SK-N-SH (cell line): ENCODE results near the gene FKBP2. TPM values are rescaled to one million over a fixed set of nuclear protein-coding genes. Genes with fewer than 3 reads are reported as not detected.
A peak's percentile ranks its signal among the peaks of the same experiment; 100 is the strongest.

ENCODE experiments used
- CTCF ChIA-PET: fragments of 300-600, 350-600 bp; formaldehyde crosslinking; extraction: SDS; loops from one replicate; lab custom pipeline; 2021; lab: Yijun Ruan, JAX
- POLR2A ChIA-PET: fragments of 350-600 bp; sonication (Branson Sonifier 250); formaldehyde crosslinking; extraction: SDS; loops from one replicate; lab custom pipeline; 2020; ENCODE audit warnings: antibody characterized with exemption, inconsistent platforms; lab: Yijun Ruan, JAX
- DNase-seq: peaks from one replicate; pipeline ENCODE4 v3.0.0; 2012
- H2AFZ ChIP-seq: fragments of 200-600 bp; sonication (generic); 2 replicates; pipeline ENCODE4 v1.8.1; 2016; ENCODE audit warnings: antibody characterized with exemption, mild to moderate bottlenecking, low read depth
- H3F3A ChIP-seq: fragments of 200-600 bp; sonication (generic); replicated peaks from 2 replicates; pipeline ENCODE3; 2016; ENCODE audit warnings: antibody characterized with exemption, mild to moderate bottlenecking; ENCODE audit not compliant: insufficient read depth
- H3K27ac ChIP-seq, 2 experiments: fragments of 200-500 bp in 1 of 2; fragments of 200-600 bp in 1 of 2; sonication (Bioruptor generic) in 1 of 2; sonication (generic), shearing (Covaris generic) in 1 of 2; 2 replicates each; pipeline versions ENCODE4 v1.5.1 to v1.6.1; 2014 to 2016; ENCODE audit warnings: low read depth in 2 of 2, inconsistent platforms in 1 of 2, low read length in 1 of 2, mild to moderate bottlenecking in 1 of 2, mixed read lengths in 1 of 2
- H3K27me3 ChIP-seq: fragments of 200-600 bp; sonication (generic), shearing (Covaris generic); 2 replicates; pipeline ENCODE4 v1.6.1; 2016; ENCODE audit warnings: mixed run types; ENCODE audit not compliant: insufficient read depth
- H3K36me3 ChIP-seq, 2 experiments: fragments of 200-500 bp in 1 of 2; fragments of 200-600 bp in 1 of 2; sonication (Bioruptor generic) in 1 of 2; sonication (generic) in 1 of 2; replicated peaks in 1 of 2; 2 replicates each; pipeline versions ENCODE3 to v1.5.1; 2014 to 2016; ENCODE audit warnings: low read length in 1 of 2, mild to moderate bottlenecking in 1 of 2; ENCODE audit not compliant: insufficient read depth in 2 of 2, control insufficient read depth in 1 of 2
- H3K4me1 ChIP-seq, 2 experiments: fragments of 200-500 bp in 1 of 2; fragments of 200-600 bp in 1 of 2; sonication (Bioruptor generic) in 1 of 2; sonication (generic), shearing (Covaris generic) in 1 of 2; 2 replicates each; pipeline versions ENCODE4 v1.5.1 to v1.6.1; 2014 to 2016; ENCODE audit warnings: low read depth in 1 of 2, low read length in 1 of 2, mixed run types in 1 of 2; ENCODE audit not compliant: insufficient read depth in 2 of 2, control insufficient read depth in 1 of 2
- H3K4me2 ChIP-seq: fragments of 200-600 bp; sonication (generic), shearing (Covaris generic); 2 replicates; pipeline ENCODE4 v1.6.1; 2017; ENCODE audit warnings: mixed run types
- H3K4me3 ChIP-seq, 2 experiments: fragments of 200-500 bp in 1 of 2; fragments of 200-600 bp in 1 of 2; sonication (Bioruptor generic) in 1 of 2; sonication (generic), shearing (Covaris generic) in 1 of 2; 2 replicates each; pipeline versions ENCODE4 v1.5.1 to v1.8.1; 2014 to 2016; ENCODE audit warnings: low read depth in 2 of 2, inconsistent platforms in 1 of 2, low read length in 1 of 2, mild to moderate bottlenecking in 1 of 2, mixed read lengths in 1 of 2, moderate library complexity in 1 of 2
- H3K79me2 ChIP-seq: fragments of 200-600 bp; sonication (generic); 2 replicates; pipeline ENCODE4 v1.8.1; 2017; ENCODE audit warnings: mild to moderate bottlenecking; ENCODE audit not compliant: insufficient read depth
- H3K9ac ChIP-seq: fragments of 200-600 bp; sonication (generic); 2 replicates; pipeline ENCODE4 v1.6.1; 2017; ENCODE audit warnings: mixed run types
- H3K9me2 ChIP-seq: fragments of 200-600 bp; sonication (generic); 2 replicates; pipeline ENCODE4 v1.6.1; 2017; ENCODE audit warnings: mixed run types
- H3K9me3 ChIP-seq: fragments of 200-600 bp; sonication (generic); 2 replicates; pipeline ENCODE4 v1.6.1; 2017; ENCODE audit warnings: mixed run types, mild to moderate bottlenecking, moderate library complexity
- H4K20me1 ChIP-seq: fragments of 200-600 bp; sonication (generic); 2 replicates; pipeline ENCODE4 v1.6.1; 2017; ENCODE audit warnings: mild to moderate bottlenecking, mixed run types; ENCODE audit not compliant: insufficient read depth
- CHD2 ChIP-seq: fragments of 150-350 bp; IDR thresholded peaks from 2 replicates; pipeline ENCODE4 v1.6.1; 2018; ENCODE audit warnings: low read length; ENCODE audit not compliant: partially characterized antibody
- FOSL2 ChIP-seq: IDR thresholded peaks from 2 replicates; pipeline ENCODE4 v1.4.0; 2012; ENCODE audit warnings: low read depth, mild to moderate bottlenecking, moderate library complexity, borderline replicate concordance
- FOXJ3 ChIP-seq: sonication (generic); formaldehyde crosslinking; IDR thresholded peaks from 2 replicates; pipeline ENCODE4 v1.5.1; 2020; ENCODE audit warnings: mild to moderate bottlenecking, missing genetic modification reagents
- MXI1 ChIP-seq: IDR thresholded peaks from 2 replicates; pipeline ENCODE4 v1.6.1; 2012; ENCODE audit warnings: mild to moderate bottlenecking, low read depth, low read length, improper control_type of control experiment
- NFIC ChIP-seq: IDR thresholded peaks from 2 replicates; pipeline ENCODE4 v1.4.0; 2012; ENCODE audit warnings: borderline replicate concordance
- POLR2AphosphoS5 ChIP-seq: IDR thresholded peaks from 2 replicates; pipeline ENCODE4 v1.6.1; 2012; ENCODE audit warnings: low read depth, low read length
- RAD21 ChIP-seq: IDR thresholded peaks from 2 replicates; pipeline ENCODE4 v1.6.1; 2012; ENCODE audit warnings: mild to moderate bottlenecking, low read length
- RCOR1 ChIP-seq: fragments of 150-350 bp; IDR thresholded peaks from 2 replicates; pipeline ENCODE4 v1.6.1; 2017; ENCODE audit warnings: antibody characterized with exemption, low read length
- RXRA ChIP-seq: IDR thresholded peaks from 2 replicates; pipeline ENCODE4 v1.4.0; 2012; ENCODE audit warnings: low read depth, mild to moderate bottlenecking, borderline replicate concordance
- SIN3A ChIP-seq: IDR thresholded peaks from 2 replicates; pipeline ENCODE4 v1.6.1; 2012; ENCODE audit warnings: low read depth, mild to moderate bottlenecking, low read length, moderate library complexity, borderline replicate concordance
- TCF12 ChIP-seq: IDR thresholded peaks from 2 replicates; pipeline ENCODE4 v1.4.0; 2012
- TEAD4 ChIP-seq: IDR thresholded peaks from 2 replicates; pipeline ENCODE4 v1.4.0; 2012; ENCODE audit warnings: mild to moderate bottlenecking, borderline replicate concordance; ENCODE audit not compliant: insufficient read depth
- YY1 ChIP-seq: IDR thresholded peaks from 2 replicates; pipeline ENCODE4 v1.4.0; 2012; ENCODE audit warnings: low read depth, mild to moderate bottlenecking
- WGBS: methylation state at CpG from one replicate; pipeline ENCODE4 v1.1.6; 2017; ENCODE audit warnings: low lambda C conversion rate; 5-methylcytosine and 5-hydroxymethylcytosine counted together
- polyA plus RNA-seq, 3 experiments: library from polyadenylated mRNA; depleted of rRNA; stranded (reverse); fragments of >200 nt; gene quantifications; 2 replicates each; pipeline ENCODE4 v1.2.3, GENCODE V29; 2012
- TF ChIP-seq, protein P1 (sequence below): fragments of 200-600 bp; sonication (generic); IDR thresholded peaks from 2 replicates; pipeline ENCODE4 v1.6.1; 2017; ENCODE audit warnings: antibody characterized with exemption, mild to moderate bottlenecking, moderate library complexity
- TF ChIP-seq, protein P2 (sequence below): fragments of 150-350 bp; IDR thresholded peaks from 2 replicates; pipeline ENCODE4 v1.6.1; 2016; ENCODE audit warnings: mild to moderate bottlenecking, low read depth, low read length
- TF ChIP-seq, protein P3 (sequence below): IDR thresholded peaks from 2 replicates; pipeline ENCODE4 v1.4.0; 2012; ENCODE audit warnings: low read depth, borderline replicate concordance
- TF ChIP-seq, protein P4 (sequence below): IDR thresholded peaks from 2 replicates; pipeline ENCODE4; 2012

Gene FKBP2
- polyA plus RNA-seq, 1 of the 3 experiments (the other 2 are of a cell fraction) = 127 TPM

DNA sequence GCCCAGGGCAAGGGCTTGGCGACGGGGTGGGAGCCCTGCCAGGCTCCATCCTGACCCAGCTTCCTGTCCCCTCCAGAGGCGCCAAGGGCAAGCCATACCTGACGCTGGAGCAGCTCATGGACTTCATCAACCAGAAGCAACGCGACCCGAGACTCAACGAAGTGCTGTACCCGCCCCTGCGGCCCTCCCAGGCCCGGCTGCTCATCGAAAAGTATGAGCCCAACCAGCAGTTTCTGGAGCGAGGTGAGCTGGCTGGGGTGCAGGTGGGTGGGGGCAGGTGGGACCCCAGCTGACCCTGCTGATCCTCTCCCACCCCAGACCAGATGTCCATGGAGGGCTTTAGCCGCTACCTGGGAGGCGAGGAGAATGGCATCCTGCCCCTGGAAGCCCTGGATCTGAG, 15.4 kb downstream of the FKBP2 start:
- DNase-seq = peak; percentile 19
- Histone ChIP-seq H4K20me1 (peaks cover 14% of the 10 kb centered on the region), H3F3A (peaks cover 3% of the 10 kb centered on the region), H3K27me3 (no peaks in the 10 kb centered on the region), H2AFZ (no peak overlapping the region), H3K9me3 (no peaks in the 10 kb centered on the region), H3K4me3 (no peak overlapping the region), H3K27ac (no peak overlapping the region), H3K79me2 (peaks cover 30% of the 10 kb centered on the region), H3K4me1 (peaks cover 10 to 16% of the 10 kb centered on the region in 2 experiments; a peak in 2 of 4 replicates), H3K36me3 (peaks cover 22 to 34% of the 10 kb centered on the region in 2 experiments), H3K4me2 (no peak overlapping the region), H3K9me2 (no peaks in the 10 kb centered on the region), H3K9ac (no peak overlapping the region)
- TF ChIP-seq RAD21 (no peak), FOXJ3 (no peak), MXI1 (no peak), POLR2AphosphoS5 (no peak), RCOR1 (no peak), RXRA (no peak), YY1 (no peak), NFIC (no peak), TEAD4 (no peak), SIN3A (no peak)
- TF ChIP-seq, protein P1, sequence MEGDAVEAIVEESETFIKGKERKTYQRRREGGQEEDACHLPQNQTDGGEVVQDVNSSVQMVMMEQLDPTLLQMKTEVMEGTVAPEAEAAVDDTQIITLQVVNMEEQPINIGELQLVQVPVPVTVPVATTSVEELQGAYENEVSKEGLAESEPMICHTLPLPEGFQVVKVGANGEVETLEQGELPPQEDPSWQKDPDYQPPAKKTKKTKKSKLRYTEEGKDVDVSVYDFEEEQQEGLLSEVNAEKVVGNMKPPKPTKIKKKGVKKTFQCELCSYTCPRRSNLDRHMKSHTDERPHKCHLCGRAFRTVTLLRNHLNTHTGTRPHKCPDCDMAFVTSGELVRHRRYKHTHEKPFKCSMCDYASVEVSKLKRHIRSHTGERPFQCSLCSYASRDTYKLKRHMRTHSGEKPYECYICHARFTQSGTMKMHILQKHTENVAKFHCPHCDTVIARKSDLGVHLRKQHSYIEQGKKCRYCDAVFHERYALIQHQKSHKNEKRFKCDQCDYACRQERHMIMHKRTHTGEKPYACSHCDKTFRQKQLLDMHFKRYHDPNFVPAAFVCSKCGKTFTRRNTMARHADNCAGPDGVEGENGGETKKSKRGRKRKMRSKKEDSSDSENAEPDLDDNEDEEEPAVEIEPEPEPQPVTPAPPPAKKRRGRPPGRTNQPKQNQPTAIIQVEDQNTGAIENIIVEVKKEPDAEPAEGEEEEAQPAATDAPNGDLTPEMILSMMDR = no peak
- TF ChIP-seq, protein P2, sequence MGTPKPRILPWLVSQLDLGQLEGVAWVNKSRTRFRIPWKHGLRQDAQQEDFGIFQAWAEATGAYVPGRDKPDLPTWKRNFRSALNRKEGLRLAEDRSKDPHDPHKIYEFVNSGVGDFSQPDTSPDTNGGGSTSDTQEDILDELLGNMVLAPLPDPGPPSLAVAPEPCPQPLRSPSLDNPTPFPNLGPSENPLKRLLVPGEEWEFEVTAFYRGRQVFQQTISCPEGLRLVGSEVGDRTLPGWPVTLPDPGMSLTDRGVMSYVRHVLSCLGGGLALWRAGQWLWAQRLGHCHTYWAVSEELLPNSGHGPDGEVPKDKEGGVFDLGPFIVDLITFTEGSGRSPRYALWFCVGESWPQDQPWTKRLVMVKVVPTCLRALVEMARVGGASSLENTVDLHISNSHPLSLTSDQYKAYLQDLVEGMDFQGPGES = no peak
- CTCF ChIA-PET = no interaction called here
- POLR2A ChIA-PET = no interaction called here
- WGBS = 99% methylated on average over 9 of the region's 15 CpGs

DNA sequence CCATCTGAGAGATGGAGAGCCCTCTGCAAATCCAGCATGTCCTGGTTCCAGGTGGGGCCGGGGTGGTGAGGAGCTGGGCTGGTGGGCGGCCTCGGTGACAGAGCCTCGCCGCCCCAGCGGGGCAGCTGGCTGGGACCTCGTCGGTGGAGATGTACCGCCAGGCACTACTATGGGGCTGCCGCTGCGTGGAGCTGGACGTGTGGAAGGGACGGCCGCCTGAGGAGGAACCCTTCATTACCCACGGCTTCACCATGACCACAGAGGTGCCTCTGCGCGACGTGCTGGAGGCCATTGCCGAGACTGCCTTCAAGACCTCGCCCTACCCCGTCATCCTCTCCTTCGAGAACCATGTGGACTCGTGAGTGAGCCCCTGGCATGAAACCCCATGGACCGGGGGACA, 17.5 kb downstream of the FKBP2 start:
- H3F3A ChIP-seq = peaks cover 3% of the 10 kb centered on the region
- TF ChIP-seq NFIC (no peak), POLR2AphosphoS5 (no peak), RAD21 (no peak), TCF12 (no peak), TEAD4 (no peak), SIN3A (no peak), CHD2 (no peak), FOSL2 (no peak)
- TF ChIP-seq, protein P3, sequence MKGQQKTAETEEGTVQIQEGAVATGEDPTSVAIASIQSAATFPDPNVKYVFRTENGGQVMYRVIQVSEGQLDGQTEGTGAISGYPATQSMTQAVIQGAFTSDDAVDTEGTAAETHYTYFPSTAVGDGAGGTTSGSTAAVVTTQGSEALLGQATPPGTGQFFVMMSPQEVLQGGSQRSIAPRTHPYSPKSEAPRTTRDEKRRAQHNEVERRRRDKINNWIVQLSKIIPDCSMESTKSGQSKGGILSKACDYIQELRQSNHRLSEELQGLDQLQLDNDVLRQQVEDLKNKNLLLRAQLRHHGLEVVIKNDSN = no peak
- TF ChIP-seq, protein P4, sequence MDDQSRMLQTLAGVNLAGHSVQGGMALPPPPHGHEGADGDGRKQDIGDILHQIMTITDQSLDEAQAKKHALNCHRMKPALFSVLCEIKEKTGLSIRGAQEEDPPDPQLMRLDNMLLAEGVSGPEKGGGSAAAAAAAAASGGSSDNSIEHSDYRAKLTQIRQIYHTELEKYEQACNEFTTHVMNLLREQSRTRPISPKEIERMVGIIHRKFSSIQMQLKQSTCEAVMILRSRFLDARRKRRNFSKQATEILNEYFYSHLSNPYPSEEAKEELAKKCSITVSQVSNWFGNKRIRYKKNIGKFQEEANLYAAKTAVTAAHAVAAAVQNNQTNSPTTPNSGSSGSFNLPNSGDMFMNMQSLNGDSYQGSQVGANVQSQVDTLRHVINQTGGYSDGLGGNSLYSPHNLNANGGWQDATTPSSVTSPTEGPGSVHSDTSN = no peak
- TF ChIP-seq, all 33 proteins: peak for 0
- Histone ChIP-seq H3K4me1 (peaks cover 3 to 12% of the 10 kb centered on the region in 2 experiments; a peak in 3 of 4 replicates), H3K9ac (no peak overlapping the region), H3K9me3 (no peaks in the 10 kb centered on the region), H3K27ac (no peak overlapping the region), H2AFZ (no peak overlapping the region), H3K79me2 (peaks cover 11% of the 10 kb centered on the region), H4K20me1 (peaks cover 6% of the 10 kb centered on the region), H3K9me2 (no peaks in the 10 kb centered on the region), H3K36me3 (peaks cover 22 to 43% of the 10 kb centered on the region in 2 experiments), H3K4me3 (no peak overlapping the region), H3K27me3 (no peaks in the 10 kb centered on the region), H3K4me2 (no peak overlapping the region)
- no peak for DNase-seq
- ChIA-PET CTCF (interaction anchor here (0.7 to 1.2 kb wide), 3 partner anchors 11 to 54 kb away, joined by 3 read pairs; no protein-coding TSS in a partner anchor), POLR2A (no interaction called here)
- 83% methylated on average over 7 of the region's 24 CpGs for WGBS
